Thoracic aorta (tissue), 2 donors: ENCODE results near the gene CS. TPM values are rescaled to one million over a fixed set of nuclear protein-coding genes. Genes with fewer than 3 reads are reported as not detected.

Experiments used
- ATAC-seq: fragments of 150-250 bp; one replicate; pipeline ENCODE4 v1.8.0; 2017; ENCODE audit warnings: low read depth; ENCODE audit not compliant: insufficient number of reproducible peaks, low FRiP score
- DNase-seq: peaks from one replicate; pipeline ENCODE4 v3.0.0-alpha.2; 2020; ENCODE audit warnings: low spot score
- H3K27ac ChIP-seq, 2 donors: fragments of 200-600 bp; sonication (generic); 1 replicate in 1 of 2; 2 replicates in 1 of 2; pipeline ENCODE4 v1.5.1; 2016; ENCODE audit warnings: mild to moderate bottlenecking in 2 of 2, moderate library complexity in 2 of 2
- H3K27me3 ChIP-seq: fragments of 200-600 bp; sonication (generic); replicated peaks from 2 replicates; pipeline ENCODE4 v1.6.0; 2016; ENCODE audit warnings: mild to moderate bottlenecking; ENCODE audit not compliant: insufficient read depth
- H3K36me3 ChIP-seq: fragments of 200-600 bp; sonication (generic); one replicate; pipeline ENCODE4 v1.5.1; 2016
- H3K4me1 ChIP-seq, 2 donors: fragments of 200-600 bp; sonication (generic); 1 replicate in 1 of 2; 2 replicates in 1 of 2; pipeline versions ENCODE4 v1.5.1 to v1.6.0; 2016; ENCODE audit warnings: low read depth in 2 of 2, mild to moderate bottlenecking in 1 of 2; ENCODE audit not compliant: control insufficient read depth in 1 of 2
- H3K4me3 ChIP-seq: fragments of 200-600 bp; sonication (generic); 2 replicates; pipeline ENCODE4 v1.5.1; 2016; ENCODE audit warnings: mild to moderate bottlenecking
- H3K9me3 ChIP-seq: fragments of 200-600 bp; sonication (generic); 2 replicates; pipeline ENCODE4 v1.5.1; 2016
- CTCF ChIP-seq: fragments of 200-600 bp; sonication (generic); IDR thresholded peaks from one replicate; pipeline ENCODE4 v1.5.1; 2019; ENCODE audit warnings: antibody characterized with exemption
- total RNA-seq, 2 donors: library from RNA; depleted of rRNA; stranded (reverse); fragments of >200 nt; gene quantifications; one replicate each; pipeline versions ENCODE4 v1.1.0 to v1.2.3, GENCODE V29; 2016

The CS gene
- total RNA-seq, 2 donors from 2014 or later: 120 to 143 TPM

GRCh38 chr12:56242986-56243385 is 57.1 kb downstream of the CS start:
- Histone ChIP-seq H3K4me3 (no peak overlapping the region), H3K9me3 (no peaks in the 10 kb centered on the region), H3K27me3 (no peaks in the 10 kb centered on the region), H3K4me1 (no peaks in the 10 kb centered on the region), H3K36me3 (peaks cover 75% of the 10 kb centered on the region), H3K27ac (no peak overlapping the region)
- TF ChIP-seq CTCF: no peak
- no peak for DNase-seq
- no peak for ATAC-seq

GRCh38 chr12:56241424-56242303 is 58.5 kb downstream of the CS start:
- H3K9me3 ChIP-seq: no peaks in the 10 kb centered on the region
- no peaks in the 10 kb centered on the region for H3K27me3 ChIP-seq
- peaks cover 64% of the 10 kb centered on the region for H3K36me3 ChIP-seq
- no peak overlapping the region for H3K27ac ChIP-seq
- TF ChIP-seq CTCF: no peak
- DNase-seq (no peak), ATAC-seq (no peak)
- no peak overlapping the region for H3K4me3 ChIP-seq
- H3K4me1 ChIP-seq: no peaks in the 10 kb centered on the region

DNA sequence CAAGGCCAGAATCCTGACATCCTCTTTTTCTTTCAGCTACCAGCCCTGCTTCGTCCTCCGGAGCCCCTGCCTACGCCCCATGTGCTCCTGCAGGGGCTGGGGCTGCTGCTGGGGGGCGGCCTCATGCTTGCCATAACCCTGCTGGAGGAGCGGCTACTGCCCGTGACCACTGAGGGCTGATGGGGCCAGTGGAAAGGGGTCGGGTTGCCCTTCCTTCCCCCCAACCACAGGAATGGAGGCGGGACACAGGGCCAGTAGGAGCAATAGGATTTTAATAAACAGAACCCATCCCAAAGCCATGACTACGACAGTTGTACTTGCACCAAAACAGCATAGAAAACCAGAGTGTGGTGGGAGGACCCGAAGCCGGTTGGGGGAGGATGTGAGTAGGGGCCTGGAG is 62.6 kb downstream of the CS start:
- H3K36me3 ChIP-seq: peaks cover 27% of the 10 kb centered on the region
- H3K4me1 ChIP-seq: no peaks in the 10 kb centered on the region
- TF ChIP-seq CTCF: no peak
- no peak for DNase-seq
- H3K27me3 ChIP-seq: no peaks in the 10 kb centered on the region
- H3K4me3 ChIP-seq: no peak overlapping the region
- no peak overlapping the region for H3K27ac ChIP-seq
- no peak for ATAC-seq
- H3K9me3 ChIP-seq: no peaks in the 10 kb centered on the region

- no peaks in the 10 kb centered on the region for H3K9me3 ChIP-seq
- ATAC-seq (no peak), DNase-seq (no peak)
- H3K4me1 ChIP-seq: no peaks in the 10 kb centered on the region
- no peak overlapping the region for H3K4me3 ChIP-seq
- no peaks in the 10 kb centered on the region for H3K27me3 ChIP-seq
- H3K27ac ChIP-seq: no peak overlapping the region
- H3K36me3 ChIP-seq: peaks cover 27% of the 10 kb centered on the region
- TF ChIP-seq CTCF: no peak
These were observed 63.1 kb downstream of the CS start for GRCh38 chr12:56236985-56237384.

GRCh38 chr12:56236091-56236490 is 64.0 kb downstream of the CS start:
- TF ChIP-seq CTCF: no peak
- Histone ChIP-seq H3K4me1 (no peaks in the 10 kb centered on the region), H3K36me3 (peaks cover 20% of the 10 kb centered on the region), H3K27me3 (no peaks in the 10 kb centered on the region), H3K9me3 (no peaks in the 10 kb centered on the region), H3K27ac (no peak overlapping the region), H3K4me3 (no peak overlapping the region)
- no peak for DNase-seq
- ATAC-seq: no peak
